ENCODE results near the gene IL1RAP.

IL1RAP gene

GRCh38 chr3:190580417-190580816 is 66.5 kb downstream of the IL1RAP start:
- Histone ChIP-seq H4K20me1 (ENCODE audit: insufficient read depth) (no peaks in the 10 kb centered on the region), H3K9ac (no peak overlapping the region), H3K27ac (no peak overlapping the region), H3K27me3 (ENCODE audit: insufficient read depth, low read depth) (no peaks in the 10 kb centered on the region), H2AFZ (ENCODE audit: low read depth) (no peak overlapping the region), H3K4me3 (IDR thresholded peaks at IDR 0.05; ENCODE audit: insufficient read depth, low read depth, low read length) (no peak overlapping the region), H3K4me2 (no peak overlapping the region), H3K4me1 (ENCODE audit: low read depth, poor library complexity, severe bottlenecking) (no peaks in the 10 kb centered on the region), H3K79me2 (ENCODE audit: insufficient read depth, low read depth) (no peaks in the 10 kb centered on the region), H3K36me3 (ENCODE audit: insufficient read depth) (no peaks in the 10 kb centered on the region)
- no peak for TF ChIP-seq CTCF (conservative IDR thresholded peaks at IDR 0.05; ENCODE audit: low read depth, low read length)

- H3K9ac ChIP-seq, result no peak overlapping the region
- H3K4me1 ChIP-seq (ENCODE audit: low read depth, poor library complexity, severe bottlenecking), result no peaks in the 10 kb centered on the region
- TF ChIP-seq CTCF (conservative IDR thresholded peaks at IDR 0.05; ENCODE audit: low read depth, low read length), result no peak
These were observed 67.2 kb downstream of the IL1RAP start for GRCh38 chr3:190581041-190581541.

GRCh38 chr3:190582667-190583066 is 68.8 kb downstream of the IL1RAP start:
- Histone ChIP-seq H3K27me3 (ENCODE audit: insufficient read depth, low read depth) (no peaks in the 10 kb centered on the region), H3K27ac (no peak overlapping the region), H2AFZ (ENCODE audit: low read depth) (no peak overlapping the region), H3K79me2 (ENCODE audit: insufficient read depth, low read depth) (no peaks in the 10 kb centered on the region), H3K36me3 (ENCODE audit: insufficient read depth) (no peaks in the 10 kb centered on the region), H3K4me3 (IDR thresholded peaks at IDR 0.05; ENCODE audit: insufficient read depth, low read depth, low read length) (no peak overlapping the region), H4K20me1 (ENCODE audit: insufficient read depth) (no peaks in the 10 kb centered on the region), H3K4me1 (ENCODE audit: low read depth, poor library complexity, severe bottlenecking) (no peaks in the 10 kb centered on the region), H3K4me2 (no peak overlapping the region), H3K9ac (no peak overlapping the region)
- no peak for TF ChIP-seq CTCF (conservative IDR thresholded peaks at IDR 0.05; ENCODE audit: low read depth, low read length)

More at GRCh38 chr3:190581041-190581541, 67.2 kb downstream of the IL1RAP start:
- no peak overlapping the region for H2AFZ ChIP-seq (ENCODE audit: low read depth)
- H3K4me3 ChIP-seq (IDR thresholded peaks at IDR 0.05; ENCODE audit: insufficient read depth, low read depth, low read length), result no peak overlapping the region
- H3K79me2 ChIP-seq (ENCODE audit: insufficient read depth, low read depth), result no peaks in the 10 kb centered on the region
- H3K36me3 ChIP-seq (ENCODE audit: insufficient read depth), result no peaks in the 10 kb centered on the region
- no peaks in the 10 kb centered on the region for H3K27me3 ChIP-seq (ENCODE audit: insufficient read depth, low read depth)
- H3K27ac ChIP-seq, result no peak overlapping the region
- H3K4me2 ChIP-seq, result no peak overlapping the region
- no peaks in the 10 kb centered on the region for H4K20me1 ChIP-seq (ENCODE audit: insufficient read depth)

- Histone ChIP-seq H3K27me3 (ENCODE audit: insufficient read depth, low read depth) (no peaks in the 10 kb centered on the region), H3K27ac (no peak overlapping the region), H2AFZ (ENCODE audit: low read depth) (no peak overlapping the region), H4K20me1 (ENCODE audit: insufficient read depth) (no peaks in the 10 kb centered on the region), H3K36me3 (ENCODE audit: insufficient read depth) (no peaks in the 10 kb centered on the region), H3K4me2 (no peak overlapping the region), H3K4me1 (ENCODE audit: low read depth, poor library complexity, severe bottlenecking) (no peaks in the 10 kb centered on the region), H3K4me3 (IDR thresholded peaks at IDR 0.05; ENCODE audit: insufficient read depth, low read depth, low read length) (no peak overlapping the region), H3K9ac (no peak overlapping the region), H3K79me2 (ENCODE audit: insufficient read depth, low read depth) (no peaks in the 10 kb centered on the region)
- no peak for TF ChIP-seq CTCF (conservative IDR thresholded peaks at IDR 0.05; ENCODE audit: low read depth, low read length)
These were observed 72.1 kb downstream of the IL1RAP start for GRCh38 chr3:190585805-190586630.

Data from KMS-11 (cell line).